Measurements from ENCODE around the gene SLC12A2.

Gene SLC12A2

DNA sequence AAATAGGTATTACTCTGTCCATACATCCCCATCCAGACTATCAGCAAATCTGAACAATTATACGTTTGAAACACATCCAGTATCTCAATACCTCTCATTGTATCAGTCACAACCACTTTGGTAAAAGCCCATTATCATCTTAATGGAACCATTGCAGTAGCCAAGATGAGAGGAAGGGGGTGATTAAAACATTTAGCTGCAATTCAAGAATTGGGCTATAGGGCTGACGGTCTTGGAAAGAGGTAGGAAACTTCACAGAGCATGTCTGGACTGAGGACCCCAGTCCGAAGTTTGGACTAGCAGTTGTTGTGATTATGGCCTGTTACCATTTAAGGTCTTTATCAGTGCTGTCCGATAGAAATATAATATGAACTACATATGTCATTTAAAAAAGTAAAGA, 8.6 kb downstream of the SLC12A2 start:
- DNase-seq (ENCODE audit: low read depth in 2 of 2) = no peak
- TF ChIP-seq, protein P1, sequence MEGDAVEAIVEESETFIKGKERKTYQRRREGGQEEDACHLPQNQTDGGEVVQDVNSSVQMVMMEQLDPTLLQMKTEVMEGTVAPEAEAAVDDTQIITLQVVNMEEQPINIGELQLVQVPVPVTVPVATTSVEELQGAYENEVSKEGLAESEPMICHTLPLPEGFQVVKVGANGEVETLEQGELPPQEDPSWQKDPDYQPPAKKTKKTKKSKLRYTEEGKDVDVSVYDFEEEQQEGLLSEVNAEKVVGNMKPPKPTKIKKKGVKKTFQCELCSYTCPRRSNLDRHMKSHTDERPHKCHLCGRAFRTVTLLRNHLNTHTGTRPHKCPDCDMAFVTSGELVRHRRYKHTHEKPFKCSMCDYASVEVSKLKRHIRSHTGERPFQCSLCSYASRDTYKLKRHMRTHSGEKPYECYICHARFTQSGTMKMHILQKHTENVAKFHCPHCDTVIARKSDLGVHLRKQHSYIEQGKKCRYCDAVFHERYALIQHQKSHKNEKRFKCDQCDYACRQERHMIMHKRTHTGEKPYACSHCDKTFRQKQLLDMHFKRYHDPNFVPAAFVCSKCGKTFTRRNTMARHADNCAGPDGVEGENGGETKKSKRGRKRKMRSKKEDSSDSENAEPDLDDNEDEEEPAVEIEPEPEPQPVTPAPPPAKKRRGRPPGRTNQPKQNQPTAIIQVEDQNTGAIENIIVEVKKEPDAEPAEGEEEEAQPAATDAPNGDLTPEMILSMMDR (IDR thresholded peaks at IDR 0.05; ENCODE audit: low read depth, low read length) = no peak
- H3K4me3 ChIP-seq (replicated peaks in 1 of 2; ENCODE audit: low read depth in 2 of 2, low read length in 2 of 2) = no peak overlapping the region

DNA sequence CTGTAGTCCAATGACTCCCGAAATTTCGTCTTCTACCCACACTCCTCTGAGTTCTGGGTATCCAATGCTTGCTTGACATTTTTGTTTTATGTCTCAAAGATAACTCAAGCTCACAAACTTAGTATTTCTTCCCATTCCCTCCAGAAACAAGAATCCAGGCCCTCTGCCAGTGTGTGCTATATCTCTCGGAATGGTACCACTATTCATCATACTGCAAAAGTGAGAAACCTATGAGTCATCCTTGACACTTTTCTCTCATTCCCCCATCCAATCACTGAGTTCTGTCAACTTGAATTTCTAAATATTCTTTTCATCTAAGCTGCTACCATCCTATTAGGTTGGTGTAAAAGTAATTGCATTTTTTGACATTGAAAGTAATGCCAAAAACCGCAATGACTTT, 9.8 kb downstream of the SLC12A2 start:
- TF ChIP-seq, protein P1 (IDR thresholded peaks at IDR 0.05; ENCODE audit: low read depth, low read length) = no peak
- peak; percentile 36 to 46 for DNase-seq (ENCODE audit: low read depth in 2 of 2)
- H3K4me3 ChIP-seq (replicated peaks in 1 of 2; ENCODE audit: low read depth in 2 of 2, low read length in 2 of 2) = no peak overlapping the region

DNA sequence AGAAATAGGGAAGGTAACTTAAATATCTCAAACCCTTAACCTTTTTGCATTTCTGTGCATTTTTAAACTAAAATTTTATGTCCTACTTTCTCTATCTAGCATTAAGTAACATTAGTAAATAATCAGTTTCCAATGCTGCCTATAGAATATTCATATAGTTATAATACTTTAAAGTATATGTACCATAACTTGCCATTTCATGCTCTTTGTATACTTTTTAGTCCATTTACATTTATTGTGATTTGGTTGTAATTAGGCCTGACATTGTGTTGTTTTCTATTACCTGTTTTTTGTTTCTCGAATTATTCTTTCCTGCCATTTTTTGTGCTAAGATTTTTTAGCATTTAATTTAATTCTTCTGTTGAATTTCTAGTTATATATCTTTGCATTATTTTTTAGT, 13.7 kb downstream of the SLC12A2 start:
- TF ChIP-seq, protein P1 (IDR thresholded peaks at IDR 0.05; ENCODE audit: low read depth, low read length) = no peak
- no peak overlapping the region for H3K4me3 ChIP-seq (replicated peaks in 1 of 2; ENCODE audit: low read depth in 2 of 2, low read length in 2 of 2)
- no peak for DNase-seq (ENCODE audit: low read depth in 2 of 2)

DNA sequence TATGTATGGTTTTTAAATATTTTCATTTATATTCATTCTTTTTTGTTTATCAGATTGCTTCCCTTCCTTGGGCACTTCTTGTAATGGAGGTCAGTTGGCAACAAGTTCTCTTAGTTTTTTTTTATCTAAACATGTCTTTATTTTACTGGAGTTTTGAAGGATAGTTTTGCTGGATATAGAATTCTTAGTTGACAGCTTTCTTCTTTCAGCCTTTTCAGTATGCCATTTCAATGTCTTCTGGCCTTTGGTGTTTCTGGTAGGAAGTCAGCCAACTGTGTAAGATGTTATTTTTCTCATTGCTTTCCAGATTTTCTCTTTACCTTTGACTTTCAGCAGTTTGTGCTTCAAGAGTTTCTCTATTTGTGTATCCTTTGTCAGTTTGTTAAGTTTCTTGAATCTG, 14.2 kb downstream of the SLC12A2 start:
- TF ChIP-seq, protein P1 (IDR thresholded peaks at IDR 0.05; ENCODE audit: low read depth, low read length) = no peak
- no peak for DNase-seq (ENCODE audit: low read depth in 2 of 2)
- H3K4me3 ChIP-seq (replicated peaks in 1 of 2; ENCODE audit: low read depth in 2 of 2, low read length in 2 of 2) = no peak overlapping the region

DNA sequence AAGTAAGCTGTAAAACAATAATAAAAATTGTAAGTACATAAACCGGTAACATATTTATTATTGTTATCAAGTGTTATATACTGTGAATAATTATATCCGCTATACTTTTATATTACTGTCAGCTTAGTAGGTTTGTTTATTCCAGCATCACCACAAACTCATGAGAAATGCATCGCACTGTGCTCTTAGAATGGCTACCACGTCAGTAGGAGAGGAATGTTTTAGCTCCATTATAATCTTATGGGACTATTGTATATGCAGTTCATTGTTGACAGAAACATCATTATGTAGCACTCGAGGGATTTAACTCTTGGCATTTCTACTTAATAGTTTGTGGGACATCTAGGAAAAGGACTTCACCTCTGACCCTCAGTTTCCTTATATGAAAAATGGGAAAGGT, 16.4 kb downstream of the SLC12A2 start:
- TF ChIP-seq, protein P1 (IDR thresholded peaks at IDR 0.05; ENCODE audit: low read depth, low read length) = no peak

DNA sequence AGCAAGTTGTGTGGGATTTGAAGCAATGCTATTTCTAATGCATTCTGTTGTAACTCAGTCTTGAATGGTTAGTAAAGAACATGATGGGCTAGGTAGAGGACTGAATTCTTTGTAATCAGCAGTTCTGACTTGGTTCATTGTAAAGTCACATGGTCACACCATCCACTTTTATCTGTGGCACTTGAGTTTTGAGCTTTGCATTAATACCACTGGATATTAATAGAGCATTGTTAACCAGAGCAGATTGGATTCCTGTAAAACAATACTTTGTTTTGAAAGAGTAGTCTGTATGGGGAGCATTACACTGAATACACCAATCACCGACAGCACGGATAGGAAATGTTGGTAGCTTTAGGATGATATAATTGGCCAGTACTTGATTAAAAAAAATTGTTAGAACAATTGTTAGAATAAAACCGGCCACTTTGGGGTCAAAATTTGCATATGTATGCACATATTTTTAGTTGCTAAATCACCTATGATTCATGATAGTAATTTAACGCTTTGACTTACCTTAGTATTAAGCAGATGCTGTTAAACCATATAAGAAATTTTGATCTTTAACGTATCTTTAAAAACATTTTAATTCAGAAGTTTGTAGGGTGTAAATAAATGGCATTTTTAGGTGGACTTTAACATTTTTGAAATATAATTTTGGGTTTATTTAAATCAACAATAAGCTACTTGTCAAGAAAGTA, 17.4 kb downstream of the SLC12A2 start:
- no peak for DNase-seq (ENCODE audit: low read depth in 2 of 2)
- TF ChIP-seq, protein P1 (IDR thresholded peaks at IDR 0.05; ENCODE audit: low read depth, low read length) = no peak
- no peak overlapping the region for H3K4me3 ChIP-seq (replicated peaks in 1 of 2; ENCODE audit: low read depth in 2 of 2, low read length in 2 of 2)

More for the DNA sequence above, 16.4 kb downstream of the SLC12A2 start:
- peak in 1 of 2 donors; percentile 53 for DNase-seq (ENCODE audit: low read depth in 2 of 2)
- H3K4me3 ChIP-seq (replicated peaks in 1 of 2; ENCODE audit: low read depth in 2 of 2, low read length in 2 of 2) = no peak overlapping the region

DNA sequence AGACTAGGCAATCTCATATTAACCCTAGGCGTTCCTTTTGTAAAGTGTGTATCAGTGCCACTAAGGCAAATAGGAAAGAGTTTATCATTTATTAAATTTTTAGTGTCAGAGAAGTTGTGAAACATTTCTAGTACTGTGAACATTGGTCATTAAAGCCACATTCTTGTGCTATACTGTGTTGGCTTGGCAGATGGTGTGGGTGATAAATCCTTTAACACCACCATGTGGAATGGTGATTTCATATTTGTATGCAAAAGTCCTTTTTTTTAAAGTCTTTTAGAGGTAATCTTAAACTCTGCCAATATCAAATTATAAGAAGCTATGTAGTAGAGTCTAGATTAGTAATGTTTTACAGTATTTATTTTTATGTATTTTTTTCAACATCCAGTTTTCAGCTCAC, 18.1 kb downstream of the SLC12A2 start:
- no peak overlapping the region for H3K4me3 ChIP-seq (replicated peaks in 1 of 2; ENCODE audit: low read depth in 2 of 2, low read length in 2 of 2)
- peak in 1 of 2 donors; percentile 22 for DNase-seq (ENCODE audit: low read depth in 2 of 2)
- TF ChIP-seq, protein P1 (IDR thresholded peaks at IDR 0.05; ENCODE audit: low read depth, low read length) = no peak

Data from cardiac fibroblast (primary cell).